MM.1S (cell line): ENCODE measurements around the gene KCNIP1.

Source experiments
- DNase-seq: peaks from one replicate; pipeline ENCODE4 v3.0.0-alpha.2; 2015
- H2AFZ ChIP-seq: fragments of 300-600 bp; sonication (generic); 2 replicates; pipeline ENCODE4 v1.6.0; 2016; ENCODE audit warnings: antibody characterized with exemption, low read length
- H3F3A ChIP-seq: fragments of 300-600 bp; sonication (generic); 2 replicates; pipeline ENCODE4 v1.6.1; 2016; ENCODE audit warnings: mild to moderate bottlenecking, antibody characterized with exemption, low read length, moderate library complexity, mixed read lengths; ENCODE audit not compliant: insufficient read depth
- H3K27ac ChIP-seq: fragments of 300-600 bp; sonication (generic); 2 replicates; pipeline ENCODE4 v1.5.1; 2016; ENCODE audit warnings: mild to moderate bottlenecking, low read length
- H3K27me3 ChIP-seq: fragments of 300-600 bp; sonication (generic); replicated peaks from 2 replicates; pipeline ENCODE4 v1.6.0; 2016; ENCODE audit warnings: low read length; ENCODE audit not compliant: insufficient read depth
- H3K36me3 ChIP-seq: fragments of 300-600 bp; sonication (generic); replicated peaks from 2 replicates; pipeline ENCODE4 v1.6.1; 2016; ENCODE audit warnings: mild to moderate bottlenecking, low read length, mixed read lengths; ENCODE audit not compliant: insufficient read depth
- H3K4me1 ChIP-seq: fragments of 300-600 bp; sonication (generic); 2 replicates; pipeline ENCODE4 v1.6.1; 2016; ENCODE audit warnings: low read length, mixed read lengths
- H3K4me2 ChIP-seq: fragments of 300-600 bp; sonication (generic); 2 replicates; pipeline ENCODE4 v1.6.0; 2016; ENCODE audit warnings: low read depth, low read length
- H3K4me3 ChIP-seq: fragments of 300-600 bp; sonication (generic); 2 replicates; pipeline ENCODE4 v1.5.1; 2016; ENCODE audit warnings: low read length, mixed read lengths
- H3K79me2 ChIP-seq: fragments of 300-600 bp; sonication (generic); 2 replicates; pipeline ENCODE4 v1.6.1; 2016; ENCODE audit warnings: mixed run types, low read length, mixed read lengths
- H3K9ac ChIP-seq: fragments of 300-600 bp; sonication (generic); 2 replicates; pipeline ENCODE4 v1.6.1; 2016; ENCODE audit warnings: low read length, mixed read lengths
- H3K9me2 ChIP-seq: fragments of 300-600 bp; sonication (generic); replicated peaks from 2 replicates; pipeline ENCODE4 v1.6.1; 2016; ENCODE audit warnings: mild to moderate bottlenecking, low read length, mixed read lengths; ENCODE audit not compliant: insufficient read depth
- H3K9me3 ChIP-seq: fragments of 300-600 bp; sonication (generic); replicated peaks from 2 replicates; pipeline ENCODE4 v1.6.1; 2016; ENCODE audit warnings: mild to moderate bottlenecking, low read length, mixed read lengths; ENCODE audit not compliant: insufficient read depth
- H4K20me1 ChIP-seq: fragments of 300-600 bp; sonication (generic); 2 replicates; pipeline ENCODE4 v1.6.1; 2016; ENCODE audit warnings: mild to moderate bottlenecking, low read length, moderate library complexity, mixed read lengths; ENCODE audit not compliant: insufficient read depth
- CTCF ChIP-seq: fragments of 300-600 bp; sonication (generic); IDR thresholded peaks from 2 replicates; pipeline ENCODE4 v1.5.1; 2016; ENCODE audit warnings: antibody characterized with exemption, low read length, mixed read lengths
- EZH2 ChIP-seq: fragments of 300-600 bp; sonication (generic); optimal IDR thresholded peaks from 2 replicates; pipeline ENCODE3; 2017; ENCODE audit warnings: low read depth, mild to moderate bottlenecking, antibody characterized with exemption, low read length, mixed read lengths
- EZH2phosphoT487 ChIP-seq: fragments of 300-600 bp; sonication (generic); IDR thresholded peaks from 2 replicates; pipeline ENCODE4 v1.6.1; 2018; ENCODE audit warnings: antibody characterized with exemption, low read length

KCNIP1 gene

DNA sequence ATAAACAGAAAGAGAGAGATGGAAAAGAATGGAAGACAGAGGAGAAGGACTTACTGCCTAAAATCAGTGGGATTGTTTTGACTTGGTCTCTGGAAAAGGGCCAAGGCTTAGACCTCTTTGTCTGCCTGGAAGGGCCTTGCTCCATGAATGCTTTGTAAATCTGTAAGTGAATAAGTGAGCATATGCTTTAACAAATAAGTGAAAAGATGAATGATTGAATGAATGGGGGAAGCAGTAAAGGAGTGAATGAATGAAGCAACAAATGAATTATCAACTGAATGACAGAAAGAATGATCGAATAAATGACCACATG lies 5.5 kb downstream of the KCNIP1 start:
- H3F3A ChIP-seq, result no peaks in the 10 kb centered on the region
- no peak for TF ChIP-seq EZH2phosphoT487
- no peak for TF ChIP-seq EZH2
- no peak for TF ChIP-seq CTCF

DNA sequence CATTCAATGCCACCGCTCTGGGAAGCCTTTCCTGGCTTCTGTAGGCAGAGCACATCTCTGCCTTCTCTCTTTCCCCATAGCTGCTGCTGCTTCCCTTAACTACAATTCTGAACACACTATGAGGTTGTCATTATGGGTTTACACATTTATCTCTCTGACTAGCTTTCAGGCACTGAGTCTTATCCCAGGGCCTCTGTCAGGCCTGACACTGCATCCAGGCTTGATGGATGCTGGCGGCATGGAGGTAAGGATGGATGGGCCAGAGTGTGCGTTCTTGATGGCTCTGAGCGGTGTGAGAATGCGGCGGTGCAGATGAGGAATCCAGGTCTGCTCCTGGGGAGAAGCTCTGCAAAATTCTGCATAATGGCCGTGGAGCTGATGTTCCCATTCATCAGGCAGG lies 6.3 kb downstream of the KCNIP1 start:
- H3K79me2 ChIP-seq, result no peaks in the 10 kb centered on the region
- no peaks in the 10 kb centered on the region for H3K4me1 ChIP-seq
- no peak for DNase-seq
- TF ChIP-seq EZH2phosphoT487, result no peak
- no peak for TF ChIP-seq EZH2
- TF ChIP-seq CTCF, result no peak
- no peak overlapping the region for H3K4me3 ChIP-seq
- no peaks in the 10 kb centered on the region for H3K27me3 ChIP-seq
- no peaks in the 10 kb centered on the region for H3K9me3 ChIP-seq
- H2AFZ ChIP-seq, result no peak overlapping the region
- no peaks in the 10 kb centered on the region for H3K36me3 ChIP-seq
- no peak overlapping the region for H3K9ac ChIP-seq
- H4K20me1 ChIP-seq, result no peaks in the 10 kb centered on the region
- H3K9me2 ChIP-seq, result no peaks in the 10 kb centered on the region
- H3K27ac ChIP-seq, result no peak overlapping the region
- no peak overlapping the region for H3K4me2 ChIP-seq
- H3F3A ChIP-seq, result no peaks in the 10 kb centered on the region

More for the DNA sequence above, 5.5 kb downstream of the KCNIP1 start:
- H3K27ac ChIP-seq, result no peak overlapping the region
- H3K27me3 ChIP-seq, result no peaks in the 10 kb centered on the region
- DNase-seq, result no peak
- H3K36me3 ChIP-seq, result no peaks in the 10 kb centered on the region
- no peak overlapping the region for H3K9ac ChIP-seq
- H3K4me2 ChIP-seq, result no peak overlapping the region
- no peaks in the 10 kb centered on the region for H3K9me3 ChIP-seq
- H3K9me2 ChIP-seq, result no peaks in the 10 kb centered on the region
- H2AFZ ChIP-seq, result no peak overlapping the region
- no peaks in the 10 kb centered on the region for H3K79me2 ChIP-seq
- no peak overlapping the region for H3K4me3 ChIP-seq
- no peaks in the 10 kb centered on the region for H4K20me1 ChIP-seq
- H3K4me1 ChIP-seq, result no peaks in the 10 kb centered on the region

- Histone ChIP-seq H3F3A (no peaks in the 10 kb centered on the region), H3K4me2 (no peak overlapping the region), H3K79me2 (no peaks in the 10 kb centered on the region), H3K27me3 (no peaks in the 10 kb centered on the region), H4K20me1 (no peaks in the 10 kb centered on the region), H3K4me3 (no peak overlapping the region), H3K4me1 (no peaks in the 10 kb centered on the region), H3K36me3 (no peaks in the 10 kb centered on the region), H3K9me3 (no peaks in the 10 kb centered on the region), H3K9me2 (no peaks in the 10 kb centered on the region), H2AFZ (no peak overlapping the region), H3K9ac (no peak overlapping the region), H3K27ac (no peak overlapping the region)
- TF ChIP-seq EZH2phosphoT487 (no peak), EZH2 (no peak), CTCF (no peak)
- DNase-seq, result no peak
Measured at GRCh38 chr5:170510559-170510958, 6.7 kb downstream of the KCNIP1 start.
